ENCODE results near the gene TNNI2.

TNNI2 gene

GRCh38 chr11:1867381-1867780, 28.6 kb downstream of the TNNI2 start:
- H3K27me3 Mint-ChIP-seq (ENCODE audit: low read depth, poor library complexity), result peaks cover 29% of the 10 kb centered on the region
- no peaks in the 10 kb centered on the region for H3K9me3 Mint-ChIP-seq
- H3K4me3 Mint-ChIP-seq, result no peak overlapping the region
- no peak for TF ChIP-seq CTCF (IDR thresholded peaks at IDR 0.05)
- peaks cover 27% of the 10 kb centered on the region for H3K4me1 Mint-ChIP-seq
- no peak overlapping the region for H3K27ac Mint-ChIP-seq
- no peak for DNase-seq
- no peaks in the 10 kb centered on the region for H3K36me3 Mint-ChIP-seq (ENCODE audit: low read depth)

GRCh38 chr11:1868056-1868635, 29.4 kb downstream of the TNNI2 start:
- Mint-ChIP-seq H3K9me3 (no peaks in the 10 kb centered on the region), H3K4me1 (peaks cover 34% of the 10 kb centered on the region), H3K36me3 (ENCODE audit: low read depth) (no peaks in the 10 kb centered on the region), H3K27ac (no peak overlapping the region), H3K4me3 (no peak overlapping the region), H3K27me3 (ENCODE audit: low read depth, poor library complexity) (peaks cover 27% of the 10 kb centered on the region)
- no peak for TF ChIP-seq CTCF (IDR thresholded peaks at IDR 0.05)
- DNase-seq, result no peak

- Mint-ChIP-seq H3K4me1 (peaks cover 40% of the 10 kb centered on the region), H3K27ac (no peak overlapping the region)
- TF ChIP-seq CTCF (IDR thresholded peaks at IDR 0.05), result no peak
These were observed 30.0 kb downstream of the TNNI2 start for GRCh38 chr11:1868636-1869291.

GRCh38 chr11:1869427-1870325, 30.9 kb downstream of the TNNI2 start:
- TF ChIP-seq CTCF (IDR thresholded peaks at IDR 0.05), result no peak
- H3K27ac Mint-ChIP-seq, result no peak overlapping the region
- no peaks in the 10 kb centered on the region for H3K36me3 Mint-ChIP-seq (ENCODE audit: low read depth)
- H3K9me3 Mint-ChIP-seq, result no peaks in the 10 kb centered on the region
- no peak for DNase-seq
- H3K27me3 Mint-ChIP-seq (ENCODE audit: low read depth, poor library complexity), result peaks cover 30% of the 10 kb centered on the region
- H3K4me3 Mint-ChIP-seq, result no peak overlapping the region
- peaks cover 41% of the 10 kb centered on the region for H3K4me1 Mint-ChIP-seq

More at GRCh38 chr11:1868636-1869291, 30.0 kb downstream of the TNNI2 start:
- Mint-ChIP-seq H3K4me3 (no peak overlapping the region), H3K36me3 (ENCODE audit: low read depth) (no peaks in the 10 kb centered on the region), H3K27me3 (ENCODE audit: low read depth, poor library complexity) (peaks cover 30% of the 10 kb centered on the region), H3K9me3 (no peaks in the 10 kb centered on the region)
- DNase-seq, result no peak

DNA sequence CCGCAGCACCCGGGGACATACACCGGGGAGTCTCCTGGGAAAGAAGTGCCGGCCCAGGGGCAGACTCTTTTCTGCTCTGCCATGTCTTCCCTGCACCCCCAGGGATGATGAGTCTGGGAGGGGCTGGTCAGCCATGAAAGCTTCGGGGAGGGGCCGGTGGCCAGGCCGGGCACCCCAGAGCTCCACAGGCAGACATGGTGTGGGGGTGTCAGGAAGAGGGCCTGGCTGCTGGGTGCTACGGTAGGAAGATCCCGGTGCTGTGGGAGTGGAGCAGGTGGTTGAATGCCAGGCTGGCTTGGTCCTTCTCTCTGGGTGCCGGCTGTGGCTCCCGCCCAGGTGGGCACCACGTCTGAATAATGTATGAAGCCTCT, 31.5 kb downstream of the TNNI2 start:
- Mint-ChIP-seq H3K4me3 (no peak overlapping the region), H3K9me3 (no peaks in the 10 kb centered on the region), H3K27ac (no peak overlapping the region), H3K4me1 (peaks cover 43% of the 10 kb centered on the region), H3K27me3 (ENCODE audit: low read depth, poor library complexity) (peaks cover 30% of the 10 kb centered on the region), H3K36me3 (ENCODE audit: low read depth) (no peaks in the 10 kb centered on the region)
- no peak for TF ChIP-seq CTCF (IDR thresholded peaks at IDR 0.05)
- no peak for DNase-seq
